Measurements from ENCODE around the gene STOX1. TPM values are rescaled to one million over a fixed set of nuclear protein-coding genes. Genes with fewer than 3 reads are reported as not detected.

STOX1 gene
- total RNA-seq, 2 experiments from 2014 or later, result 2.6 to 2.8 TPM

DNA sequence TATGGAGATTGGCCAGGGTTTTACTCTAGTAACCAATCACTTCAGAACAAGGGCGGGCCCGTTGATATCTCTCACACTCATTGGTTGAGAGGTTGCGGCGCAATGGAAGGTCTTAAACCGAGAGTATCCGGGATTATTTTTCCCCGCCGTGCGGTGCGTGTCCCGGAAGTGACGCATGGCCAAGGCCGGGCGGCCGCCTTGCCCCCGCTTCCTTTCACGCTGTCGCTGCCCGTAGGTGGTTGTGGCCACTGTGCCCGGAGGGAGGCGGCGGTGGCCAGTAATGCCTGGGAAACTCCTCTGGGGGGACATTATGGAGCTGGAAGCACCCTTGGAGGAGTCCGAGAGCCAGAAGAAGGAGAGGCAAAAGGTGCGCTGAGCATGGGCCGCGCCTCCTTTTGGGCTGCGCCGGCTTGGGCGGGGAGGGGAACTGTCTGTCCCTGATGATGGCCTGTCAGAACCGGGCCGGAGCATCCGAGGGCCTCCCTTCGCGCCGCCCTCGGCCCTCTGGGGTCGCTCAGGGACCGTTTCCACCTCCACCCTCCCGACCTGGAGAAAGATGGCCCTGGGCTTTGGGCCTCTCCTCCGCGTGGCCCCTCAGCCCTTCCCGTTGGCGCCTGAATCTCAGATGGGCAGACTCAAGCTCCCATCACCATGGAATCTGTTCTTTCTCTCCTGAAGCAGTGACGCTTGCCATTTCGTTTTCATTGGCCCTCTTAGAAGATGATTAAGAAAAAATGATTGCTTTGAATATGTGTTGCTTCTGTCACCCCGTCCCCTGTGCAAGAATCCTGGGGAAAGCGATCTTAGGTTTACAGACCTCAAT is 74.0 kb downstream of the STOX1 start, which contains the start of gene DDX50:
Gene DDX50 (plus strand): TSS at position 211 of the 823 bp plus-strand sequence. CDS start 70 bp downstream, at position 281.
- Histone ChIP-seq H3K79me2 (ENCODE audit: insufficient read depth, low read depth, low read length) (peaks cover 35% of the 10 kb centered on the region), H3K4me2 (ENCODE audit: low read length) (peak within 1 kb of the TSS; percentile 75), H3K27ac (ENCODE audit: low read depth, low read length, poor library complexity, severe bottlenecking) (peak within 1 kb of the TSS; percentile 58), H3K9me2 (ENCODE audit: insufficient read depth, low read length) (no peaks in the 10 kb centered on the region), H3K4me3 (ENCODE audit: low read depth, low read length, poor library complexity, severe bottlenecking) (peak within 1 kb of the TSS; percentile 88), H3K4me1 (ENCODE audit: insufficient read depth, low read length, poor library complexity, severe bottlenecking) (peaks cover 21% of the 10 kb centered on the region), H3K36me3 (ENCODE audit: insufficient read depth, low read length) (peaks cover 16% of the 10 kb centered on the region), H4K20me1 (ENCODE audit: insufficient read depth, low read length) (no peaks in the 10 kb centered on the region), H2AFZ (ENCODE audit: low read length) (peak within 1 kb of the TSS; percentile 100), H3K9me3 (ENCODE audit: low read length) (peaks cover 8% of the 10 kb centered on the region; the same call in 1 of the 2 replicates)
- POLR2A ChIA-PET, result interaction anchor here (1.5 kb wide), 1 partner anchor 13 kb away, joined by 3 read pairs; no protein-coding TSS in a partner anchor
- intact Hi-C loops (cut with micrococcal nuclease; ENCODE audit: unreplicated experiment), result loop anchor here (1.0 to 5.0 kb wide), 2 partner anchors 180 to 374 kb away; partner anchors contain the start of genes CCAR1 and SLC25A16
- peak; percentile 99 for DNase-seq (ENCODE audit: low spot score)
- TF ChIP-seq, protein P1, sequence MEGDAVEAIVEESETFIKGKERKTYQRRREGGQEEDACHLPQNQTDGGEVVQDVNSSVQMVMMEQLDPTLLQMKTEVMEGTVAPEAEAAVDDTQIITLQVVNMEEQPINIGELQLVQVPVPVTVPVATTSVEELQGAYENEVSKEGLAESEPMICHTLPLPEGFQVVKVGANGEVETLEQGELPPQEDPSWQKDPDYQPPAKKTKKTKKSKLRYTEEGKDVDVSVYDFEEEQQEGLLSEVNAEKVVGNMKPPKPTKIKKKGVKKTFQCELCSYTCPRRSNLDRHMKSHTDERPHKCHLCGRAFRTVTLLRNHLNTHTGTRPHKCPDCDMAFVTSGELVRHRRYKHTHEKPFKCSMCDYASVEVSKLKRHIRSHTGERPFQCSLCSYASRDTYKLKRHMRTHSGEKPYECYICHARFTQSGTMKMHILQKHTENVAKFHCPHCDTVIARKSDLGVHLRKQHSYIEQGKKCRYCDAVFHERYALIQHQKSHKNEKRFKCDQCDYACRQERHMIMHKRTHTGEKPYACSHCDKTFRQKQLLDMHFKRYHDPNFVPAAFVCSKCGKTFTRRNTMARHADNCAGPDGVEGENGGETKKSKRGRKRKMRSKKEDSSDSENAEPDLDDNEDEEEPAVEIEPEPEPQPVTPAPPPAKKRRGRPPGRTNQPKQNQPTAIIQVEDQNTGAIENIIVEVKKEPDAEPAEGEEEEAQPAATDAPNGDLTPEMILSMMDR (conservative IDR thresholded peaks at IDR 0.05; ENCODE audit: low read length), result no peak
- CTCF ChIA-PET (ENCODE audit: unreplicated experiment), result no interaction called here
- TSS peak; percentile 75 for BruUV-seq (replicated peaks)

DNA sequence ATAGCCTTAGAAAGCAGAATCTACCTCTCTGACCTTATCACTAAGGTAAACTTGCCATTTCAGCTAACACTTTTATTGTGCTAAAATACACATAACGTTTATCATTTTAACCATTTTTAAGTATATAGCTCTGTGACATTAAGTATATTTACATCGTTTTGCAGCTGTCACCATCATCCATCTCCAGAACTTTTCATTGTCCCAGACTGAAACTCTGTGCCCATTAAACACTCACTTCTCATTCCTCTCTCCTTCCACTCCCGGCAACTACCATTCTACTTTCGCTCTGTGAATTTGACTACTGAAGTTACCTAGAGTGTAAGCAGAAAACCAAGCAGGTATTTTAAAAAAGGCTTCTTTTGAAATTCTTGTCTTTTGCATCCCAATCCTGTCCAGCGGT is 75.1 kb downstream of the STOX1 start:
- BruUV-seq (replicated peaks), result no TSS peak
- H3K79me2 ChIP-seq (ENCODE audit: insufficient read depth, low read depth, low read length), result peaks cover 38% of the 10 kb centered on the region
- peak overlapping the region; percentile 88 for H3K4me3 ChIP-seq (ENCODE audit: low read depth, low read length, poor library complexity, severe bottlenecking)
- H3K9me2 ChIP-seq (ENCODE audit: insufficient read depth, low read length), result no peaks in the 10 kb centered on the region
- no peak for DNase-seq (ENCODE audit: low spot score)
- H3K27ac ChIP-seq (ENCODE audit: low read depth, low read length, poor library complexity, severe bottlenecking), result no peak overlapping the region
- no peak overlapping the region for H2AFZ ChIP-seq (ENCODE audit: low read length)
- H3K9me3 ChIP-seq (ENCODE audit: low read length), result peaks cover 8% of the 10 kb centered on the region; the same call in 1 of the 2 replicates
- peak overlapping the region; percentile 75 for H3K4me2 ChIP-seq (ENCODE audit: low read length)
- TF ChIP-seq EZH2phosphoT487 (IDR thresholded peaks at IDR 0.05; ENCODE audit: borderline replicate concordance, low read depth, low read length), result no peak
- TF ChIP-seq, protein P1 (conservative IDR thresholded peaks at IDR 0.05; ENCODE audit: low read length), result no peak
- H3K36me3 ChIP-seq (ENCODE audit: insufficient read depth, low read length), result peaks cover 27% of the 10 kb centered on the region
- ChIA-PET POLR2A (interaction anchor here (0.7 to 1.5 kb wide), 7 partner anchors 12 to 567 kb away, joined by 3 to 8 read pairs (median 5); no protein-coding TSS in a partner anchor), CTCF (ENCODE audit: unreplicated experiment) (no interaction called here)
- H3K4me1 ChIP-seq (ENCODE audit: insufficient read depth, low read length, poor library complexity, severe bottlenecking), result peaks cover 21% of the 10 kb centered on the region
- no peaks in the 10 kb centered on the region for H4K20me1 ChIP-seq (ENCODE audit: insufficient read depth, low read length)
- intact Hi-C loops (cut with micrococcal nuclease; ENCODE audit: unreplicated experiment), result loop anchor here (5.0 kb wide), 1 partner anchor 375 kb away; the partner anchor contains the start of gene SLC25A16
